GM10248 (cell line): Measurements from ENCODE around the gene RAD51D.

Experiments
- CTCF ChIA-PET: fragments of 300-600 bp; sonication (Branson Sonifier 250); formaldehyde crosslinking; extraction: SDS; loops from one replicate; lab custom pipeline; 2021; ENCODE audit warnings: antibody characterized with exemption; lab: Yijun Ruan, JAX
- POLR2A ChIA-PET: fragments of 350-650 bp; sonication (Branson Sonifier 250); formaldehyde crosslinking; extraction: SDS; loops from one replicate; lab custom pipeline; 2020; ENCODE audit warnings: antibody characterized with exemption; lab: Yijun Ruan, JAX
- DNase-seq: peaks from one replicate; pipeline ENCODE4 v3.0.0; 2012; ENCODE audit errors: extremely low spot score
- TF ChIP-seq, protein P1 (sequence below): IDR thresholded peaks from 2 replicates; pipeline ENCODE4 v1.5.1; 2012; ENCODE audit warnings: mild to moderate bottlenecking, low read depth; ENCODE audit errors: extremely low read depth, missing control alignments, control extremely low read depth

The RAD51D gene

DNA sequence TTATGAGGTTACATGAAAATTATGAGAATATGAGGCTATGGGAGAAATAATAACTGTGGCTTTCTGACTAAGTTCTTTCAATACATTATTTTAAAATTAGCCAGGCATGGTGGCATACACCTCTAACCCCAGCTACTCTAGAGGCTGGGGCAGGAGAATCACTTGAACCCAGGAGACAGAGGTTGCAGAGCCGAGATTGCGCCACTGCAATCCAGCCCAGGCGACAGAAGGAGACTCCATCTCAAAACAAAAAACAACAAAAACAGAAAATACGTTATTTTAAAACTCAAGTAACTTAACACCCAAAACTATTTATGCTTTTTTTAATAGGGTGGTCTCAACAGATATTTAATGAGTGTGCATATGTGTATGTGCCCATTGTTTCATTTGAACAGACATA is 53.8 kb downstream of the RAD51D start:
- CTCF ChIA-PET: interaction anchor here (1.7 to 4.2 kb wide), 3 partner anchors 14 to 24 kb away, joined by 7 to 25 read pairs (median 15); no protein-coding TSS in a partner anchor
- POLR2A ChIA-PET: no interaction called here
- TF ChIP-seq, protein P1, sequence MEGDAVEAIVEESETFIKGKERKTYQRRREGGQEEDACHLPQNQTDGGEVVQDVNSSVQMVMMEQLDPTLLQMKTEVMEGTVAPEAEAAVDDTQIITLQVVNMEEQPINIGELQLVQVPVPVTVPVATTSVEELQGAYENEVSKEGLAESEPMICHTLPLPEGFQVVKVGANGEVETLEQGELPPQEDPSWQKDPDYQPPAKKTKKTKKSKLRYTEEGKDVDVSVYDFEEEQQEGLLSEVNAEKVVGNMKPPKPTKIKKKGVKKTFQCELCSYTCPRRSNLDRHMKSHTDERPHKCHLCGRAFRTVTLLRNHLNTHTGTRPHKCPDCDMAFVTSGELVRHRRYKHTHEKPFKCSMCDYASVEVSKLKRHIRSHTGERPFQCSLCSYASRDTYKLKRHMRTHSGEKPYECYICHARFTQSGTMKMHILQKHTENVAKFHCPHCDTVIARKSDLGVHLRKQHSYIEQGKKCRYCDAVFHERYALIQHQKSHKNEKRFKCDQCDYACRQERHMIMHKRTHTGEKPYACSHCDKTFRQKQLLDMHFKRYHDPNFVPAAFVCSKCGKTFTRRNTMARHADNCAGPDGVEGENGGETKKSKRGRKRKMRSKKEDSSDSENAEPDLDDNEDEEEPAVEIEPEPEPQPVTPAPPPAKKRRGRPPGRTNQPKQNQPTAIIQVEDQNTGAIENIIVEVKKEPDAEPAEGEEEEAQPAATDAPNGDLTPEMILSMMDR: no peak
- DNase-seq: no peak

GRCh38 chr17:35064516-35065215 is 55.0 kb downstream of the RAD51D start:
- ChIA-PET POLR2A (interaction anchor here (0.5 to 2.0 kb wide), 3 partner anchors 13 to 57 kb away, joined by 5 to 8 read pairs (median 5); no protein-coding TSS in a partner anchor), CTCF (interaction anchor here (0.6 to 4.2 kb wide), 11 partner anchors 11 to 60 kb away, joined by 3 to 25 read pairs (median 4); no protein-coding TSS in a partner anchor)
- DNase-seq: no peak
- TF ChIP-seq, protein P1: no peak

DNA sequence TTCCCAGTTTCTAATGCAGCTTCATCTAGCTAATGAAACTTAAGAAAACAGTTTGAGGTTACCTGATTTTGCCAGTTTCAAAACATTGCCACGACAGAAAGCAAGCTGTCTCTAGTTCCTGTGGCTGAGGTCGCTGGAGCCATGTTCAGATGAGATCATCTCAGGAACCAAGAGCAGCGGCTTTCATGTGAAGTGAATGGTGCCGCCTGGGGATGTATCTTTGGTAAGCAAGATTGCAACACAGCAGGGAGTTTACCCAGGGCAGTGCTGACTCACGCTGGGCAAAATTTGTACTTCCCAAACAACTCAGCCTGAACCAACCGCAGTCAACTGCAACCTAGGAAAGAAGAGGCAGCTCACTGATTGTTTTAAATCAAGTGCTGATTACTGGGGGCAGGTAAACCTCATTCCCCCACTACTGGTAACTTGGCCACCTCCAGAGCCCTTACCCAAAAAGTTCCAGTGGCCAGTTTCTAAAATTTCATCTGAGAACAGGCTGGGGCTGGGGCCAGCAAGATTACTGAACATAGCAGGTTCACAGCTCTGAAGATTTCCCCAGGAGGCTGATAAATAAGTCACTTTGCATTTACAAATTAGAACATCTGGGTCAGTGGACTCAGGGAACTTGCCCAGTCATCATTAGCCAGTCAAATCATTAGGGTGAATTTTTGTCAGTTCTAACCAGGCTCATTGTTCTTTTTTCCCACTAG is 56.0 kb downstream of the RAD51D start, which contains the start of gene RFFL:
RFFL (minus strand) TSS at position 194 of the 710 bp plus-strand sequence. CDS start 37,154 bp downstream, outside the sequence.
- ChIA-PET CTCF (interaction anchor here (0.7 to 4.2 kb wide), 14 partner anchors 8 to 55 kb away, joined by 3 to 25 read pairs (median 4); no protein-coding TSS in a partner anchor), POLR2A (interaction anchor here (0.7 to 2.0 kb wide), 8 partner anchors 9 to 48 kb away, joined by 3 to 8 read pairs (median 6); no protein-coding TSS in a partner anchor)
- TF ChIP-seq, protein P1: peak; percentile 25
- peak; percentile 81 for DNase-seq

DNA sequence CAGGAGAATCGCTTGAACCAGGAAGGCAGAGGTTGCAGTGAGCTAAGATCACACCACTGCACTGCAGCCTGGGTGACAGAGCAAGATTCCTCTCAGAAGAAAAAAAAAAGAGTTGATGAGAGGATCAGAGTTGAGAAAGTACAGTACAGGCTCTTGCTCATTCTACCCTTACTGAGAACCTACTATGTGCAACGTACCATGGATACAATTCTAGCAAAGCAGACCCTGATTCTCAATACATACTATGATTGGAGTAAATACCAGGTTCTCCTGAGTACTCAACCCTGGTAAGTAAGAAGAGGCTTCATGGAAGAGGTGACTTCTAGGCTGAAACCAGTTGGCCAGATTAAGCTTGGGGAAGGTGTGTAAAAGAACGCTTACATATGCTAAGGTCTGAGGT is 57.4 kb downstream of the RAD51D start:
- TF ChIP-seq, protein P1: no peak
- ChIA-PET POLR2A (no interaction called here), CTCF (interaction anchor here (2.6 to 4.2 kb wide), 2 partner anchors 9 to 28 kb away, joined by 11 to 25 read pairs; no protein-coding TSS in a partner anchor)
- no peak for DNase-seq

DNA sequence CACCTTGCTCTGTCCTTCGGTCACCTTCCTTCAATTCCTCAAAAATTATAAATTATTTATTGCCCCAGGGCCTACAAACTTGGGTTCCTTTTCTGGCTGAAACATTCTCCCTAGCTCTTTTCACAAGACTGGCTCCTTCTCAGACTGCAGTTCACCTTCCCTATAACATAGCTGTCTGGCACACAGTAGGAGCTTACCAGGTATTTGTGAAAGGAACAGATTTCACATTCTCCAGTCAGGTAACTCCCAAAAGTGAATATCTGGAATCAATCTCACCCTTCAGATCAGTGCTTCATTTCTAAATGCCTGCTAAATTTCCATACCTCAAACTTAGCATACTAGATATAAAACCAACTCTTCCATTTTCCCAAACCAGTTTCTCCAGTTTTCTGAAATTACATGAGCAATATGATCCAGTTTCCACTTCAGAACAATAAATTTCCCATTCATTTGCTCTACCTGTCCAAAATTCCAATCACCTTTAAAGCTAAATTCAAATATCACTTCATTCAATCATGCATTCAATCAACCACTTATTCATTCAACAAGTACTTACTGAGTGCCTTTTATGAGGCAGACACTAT is 62.2 kb downstream of the RAD51D start:
- POLR2A ChIA-PET: no interaction called here
- CTCF ChIA-PET: interaction anchor here (0.9 to 1.8 kb wide), 2 partner anchors 32 to 63 kb away, joined by 3 to 4 read pairs; partner anchors contain the start of gene RAD51D
- TF ChIP-seq, protein P1: no peak
- DNase-seq: no peak

DNA sequence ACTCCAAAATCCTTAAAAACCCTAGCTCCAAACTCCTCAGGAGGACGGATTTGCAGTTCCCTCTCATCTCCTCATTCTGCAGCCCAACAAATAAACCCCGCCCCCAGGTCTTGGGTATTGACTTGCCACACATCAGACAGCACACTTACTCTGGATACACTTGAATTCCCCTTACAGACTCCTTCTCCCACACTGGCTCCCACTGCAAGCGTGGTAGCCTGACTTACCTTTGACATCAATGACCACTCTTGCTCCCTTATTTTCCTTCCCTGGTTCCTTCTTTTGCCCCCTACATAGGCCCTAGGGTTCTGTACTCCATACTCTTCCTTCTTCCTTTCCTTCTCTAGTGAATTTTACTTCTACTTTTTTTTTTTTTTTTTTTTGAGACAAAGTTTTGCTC is 63.6 kb downstream of the RAD51D start:
- CTCF ChIA-PET: interaction anchor here (1.4 kb wide), 1 partner anchor 8 kb away, joined by 3 read pairs; the partner anchor contains the start of gene RFFL
- POLR2A ChIA-PET: no interaction called here
- DNase-seq: no peak
- TF ChIP-seq, protein P1: no peak
